Ramos (cell line): ENCODE data around the gene TAGAP.
"Not testable (repeated sequence)": the region's sequence is repeated elsewhere in the genome, so short reads cannot be mapped to it uniquely, and the experiment has no call there.

Source experiments
- in situ Hi-C: fragments of 300-500 bp; cut with MboI; formaldehyde crosslinking; loops from one replicate; pipeline ENCODE4 v1.14.3; 2022; ENCODE audit warnings: low sequenced_read_pairs; ENCODE audit not compliant: unreplicated experiment

TAGAP gene

DNA sequence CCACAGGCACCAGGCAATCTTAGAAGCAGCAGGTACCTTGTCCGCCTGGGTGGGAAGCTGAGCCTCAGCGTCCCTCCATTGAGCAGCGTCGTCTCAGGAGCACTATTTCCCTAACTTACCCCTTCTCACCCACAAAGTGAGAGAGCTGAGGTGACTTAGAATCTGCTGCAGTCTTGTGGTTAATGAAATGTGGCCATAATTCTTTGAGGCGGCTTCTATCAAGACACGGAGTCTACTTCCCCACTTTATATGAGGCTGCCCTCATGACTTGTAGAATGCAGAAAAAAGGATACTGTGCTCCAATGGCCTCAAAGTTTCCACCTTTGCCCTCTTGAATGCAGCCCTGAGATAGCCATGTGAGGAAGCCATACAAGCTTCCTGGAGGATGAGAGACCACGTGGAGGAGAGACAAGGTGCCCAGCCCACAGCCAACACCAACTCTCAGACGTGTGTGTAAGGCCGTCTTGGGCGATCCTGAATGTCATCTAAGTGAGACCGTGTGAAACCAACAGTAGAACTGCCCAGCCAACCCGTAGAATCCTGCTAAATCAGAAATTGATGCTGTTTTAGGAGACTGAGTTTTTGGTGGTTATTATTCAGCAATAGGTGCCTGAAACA, 9.1 kb upstream of the TAGAP start:
- in situ Hi-C loops, result no loop called here

GRCh38 chr6:159052720-159053119, 7.9 kb upstream of the TAGAP start:
- in situ Hi-C loops, result no loop called here

- in situ Hi-C loops, result no loop called here
These were observed 3.3 kb upstream of the TAGAP start for GRCh38 chr6:159047891-159048685.

GRCh38 chr6:159045801-159046200, 1.0 kb upstream of the TAGAP start:
- in situ Hi-C loops, result no loop called here

GRCh38 chr6:159043947-159044346, 844 bp downstream of the TAGAP start:
- in situ Hi-C loops, result loop anchor here (5.0 kb wide), 1 partner anchor 58 kb away; no protein-coding TSS in a partner anchor

DNA sequence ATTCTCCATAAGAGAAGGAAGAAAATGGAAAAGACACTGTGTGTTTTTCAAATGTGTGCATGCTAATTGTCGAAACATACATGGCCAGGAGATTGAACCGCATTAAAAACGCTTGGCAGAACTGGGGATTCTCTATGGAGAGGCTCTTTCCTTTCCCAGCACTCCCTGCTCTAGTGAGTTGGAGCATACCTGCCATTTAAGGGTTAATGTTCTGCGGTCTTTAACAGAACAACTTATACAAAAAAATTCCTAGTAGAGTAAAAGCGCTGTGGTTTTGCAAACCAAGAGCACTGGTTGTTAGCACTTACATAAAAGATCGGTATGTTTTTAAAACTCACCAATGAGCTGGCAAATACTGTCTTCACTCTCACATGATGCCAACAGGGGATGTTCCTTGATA, 1.5 kb downstream of the TAGAP start:
- in situ Hi-C loops, result loop anchor here (5.0 kb wide), 1 partner anchor 59 kb away; no protein-coding TSS in a partner anchor

DNA sequence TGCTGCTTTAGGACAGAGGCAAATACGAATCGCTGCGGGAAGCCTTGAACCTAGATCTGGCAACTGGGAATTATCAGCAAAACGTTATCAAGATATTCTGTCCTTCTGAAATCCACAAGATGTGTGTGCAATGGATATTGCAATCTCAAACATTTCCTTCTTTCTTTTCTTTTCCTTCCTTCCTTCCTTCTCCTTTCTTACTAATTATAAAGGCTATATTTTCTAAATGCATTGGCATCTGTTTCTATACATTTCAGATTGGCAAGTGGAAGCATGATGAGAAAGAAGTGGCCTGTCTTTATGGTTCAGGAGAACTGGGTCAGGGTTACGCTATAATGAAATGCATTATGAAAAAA, 2.0 kb downstream of the TAGAP start:
- in situ Hi-C loops, result loop anchor here (5.0 kb wide), 1 partner anchor 59 kb away; no protein-coding TSS in a partner anchor

GRCh38 chr6:159042003-159042825, 2.6 kb downstream of the TAGAP start:
- in situ Hi-C loops, result loop anchor here (5.0 kb wide), 1 partner anchor 60 kb away; no protein-coding TSS in a partner anchor

GRCh38 chr6:159041181-159041580, 3.6 kb downstream of the TAGAP start:
- in situ Hi-C loops, result loop anchor here (5.0 kb wide), 1 partner anchor 61 kb away; no protein-coding TSS in a partner anchor

GRCh38 chr6:159039885-159040258, 4.9 kb downstream of the TAGAP start:
- in situ Hi-C loops, result loop anchor here (5.0 kb wide), 1 partner anchor 62 kb away; no protein-coding TSS in a partner anchor

DNA sequence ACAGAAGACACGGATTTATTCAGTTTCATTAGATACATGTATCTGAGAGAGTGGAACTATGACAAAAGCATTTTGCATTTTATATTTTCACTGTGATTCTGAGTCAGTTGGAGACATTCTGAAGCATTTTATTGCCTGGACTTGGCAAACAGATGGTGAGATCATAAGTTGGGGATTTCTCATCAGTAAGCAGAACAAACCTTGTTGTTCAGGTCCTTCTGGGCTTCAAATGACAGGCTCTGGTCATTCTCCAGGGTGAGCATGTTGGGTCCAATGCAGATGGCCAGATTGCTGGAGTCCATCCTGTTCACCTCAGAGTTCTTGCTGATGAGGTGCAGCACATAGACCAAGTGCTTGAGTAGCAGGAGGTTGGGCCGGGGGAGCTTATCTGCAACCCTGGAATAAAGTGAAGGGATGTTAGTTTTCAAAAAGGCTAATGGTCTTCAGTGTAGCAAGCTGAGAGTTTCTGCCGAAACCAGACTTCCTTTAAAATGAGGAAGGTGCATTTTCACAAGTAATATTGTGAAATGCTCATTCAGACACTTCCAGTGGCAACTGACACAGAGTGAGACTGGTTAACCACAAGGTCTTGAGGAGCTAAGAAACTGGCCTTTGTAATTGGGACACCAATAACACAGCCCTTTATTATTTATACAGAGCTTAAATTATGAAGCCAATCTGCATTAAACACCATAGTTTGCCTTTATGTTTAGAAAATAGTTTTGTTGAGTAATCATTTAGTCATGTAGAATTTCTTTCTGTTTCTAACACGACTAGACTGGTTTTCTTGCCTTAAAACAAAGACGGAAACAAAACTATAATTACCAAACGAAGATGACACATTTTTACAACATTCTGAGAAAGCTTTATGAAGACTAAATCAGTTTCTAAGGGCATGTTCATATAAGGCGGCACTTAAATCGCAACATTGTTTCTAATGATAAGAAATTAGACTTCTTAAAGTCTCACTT, 5.6 kb downstream of the TAGAP start:
- in situ Hi-C loops, result no loop called here

- in situ Hi-C loops, result not testable (repeated sequence)
These were observed 6.5 kb downstream of the TAGAP start for GRCh38 chr6:159038318-159038717.

DNA sequence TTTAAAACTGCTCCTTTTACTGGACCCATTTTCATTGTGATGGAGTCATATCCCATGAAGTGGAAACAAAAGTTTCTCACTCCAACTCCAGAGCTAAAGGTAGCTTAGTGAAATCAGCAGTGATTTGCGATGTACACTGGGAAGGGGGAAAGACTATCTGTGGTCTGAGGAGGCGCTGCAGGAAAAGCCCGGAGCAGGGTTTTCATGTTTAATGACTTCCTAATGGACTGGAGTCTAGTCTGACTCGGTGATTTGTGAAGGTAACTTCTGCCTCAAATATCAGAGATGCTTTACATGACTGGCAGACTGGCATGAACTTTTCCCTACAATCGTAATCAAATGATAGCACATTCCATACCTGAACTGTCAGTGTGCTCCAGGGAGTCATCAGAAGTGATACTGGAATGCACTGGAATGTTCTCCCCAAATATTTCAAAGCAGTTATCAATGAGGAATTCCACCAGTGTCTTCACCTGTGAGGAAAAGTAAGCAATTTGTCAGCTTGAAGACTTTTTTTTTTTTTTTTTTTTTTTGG, 7.0 kb downstream of the TAGAP start:
- in situ Hi-C loops, result no loop called here

DNA sequence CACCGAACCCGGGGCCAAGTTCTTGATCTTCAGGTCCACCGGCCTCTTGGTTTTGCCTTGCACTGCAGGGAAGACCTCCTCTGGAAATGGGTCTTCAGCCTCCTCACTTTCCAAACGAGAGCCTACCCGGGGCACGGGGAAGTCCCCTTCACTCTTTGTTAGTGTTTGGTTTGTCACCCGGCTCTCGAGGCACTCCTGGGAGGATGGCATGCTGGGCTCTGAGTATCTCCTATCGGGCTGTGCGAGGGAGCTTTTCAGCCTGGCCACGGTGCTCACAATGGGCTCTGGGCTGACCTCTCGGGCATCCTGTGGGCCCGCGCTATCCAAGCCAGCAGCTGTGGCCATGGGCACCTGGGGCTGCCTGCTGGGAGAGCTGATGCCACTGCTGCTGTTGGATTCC, 8.1 kb downstream of the TAGAP start:
- in situ Hi-C loops, result no loop called here

DNA sequence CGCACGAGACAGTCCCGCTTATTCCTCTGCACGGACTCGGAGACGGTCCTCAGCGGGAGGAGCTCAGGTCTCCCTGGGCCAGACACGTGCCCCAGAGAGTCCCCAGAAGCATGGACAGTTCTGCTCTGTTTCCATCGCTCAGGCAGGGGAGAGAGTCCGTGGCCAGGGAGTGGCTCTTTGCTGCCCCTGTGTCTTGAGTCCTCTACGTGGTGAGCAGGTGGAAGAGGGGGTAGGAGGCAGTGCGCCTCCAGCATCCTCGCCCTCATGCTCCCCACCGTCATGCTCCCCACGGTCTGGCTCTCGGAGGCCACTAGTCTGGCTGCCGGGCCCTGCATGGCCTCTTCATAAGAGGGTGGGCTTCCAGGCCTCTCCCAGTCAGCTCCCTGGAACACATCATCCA, 8.9 kb downstream of the TAGAP start:
- in situ Hi-C loops, result no loop called here

- in situ Hi-C loops, result no loop called here
These were observed 11.4 kb downstream of the TAGAP start for GRCh38 chr6:159033160-159034049.

DNA sequence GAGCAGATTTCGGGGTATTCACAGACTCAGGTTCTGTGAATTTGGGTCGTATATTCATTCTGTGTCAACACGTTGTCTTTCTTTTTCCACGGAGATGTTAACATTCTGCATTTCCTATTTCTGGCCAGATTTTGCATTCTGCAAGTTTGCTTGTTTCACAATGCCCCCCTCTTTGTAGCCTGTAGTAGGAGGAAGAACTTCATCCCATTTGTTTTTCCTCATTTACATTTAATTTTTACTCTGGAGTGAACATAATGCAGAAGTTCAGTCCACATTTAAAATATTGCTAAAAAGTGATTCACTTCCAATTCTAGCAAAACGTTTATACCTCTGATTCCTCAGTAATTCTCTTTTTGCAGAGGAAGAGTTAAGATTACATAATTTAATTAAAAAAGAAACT, 12.9 kb downstream of the TAGAP start:
- in situ Hi-C loops, result no loop called here

GRCh38 chr6:159030168-159030567, 14.6 kb downstream of the TAGAP start:
- in situ Hi-C loops, result no loop called here
